Transverse colon (tissue), 4 donors: ENCODE data around the gene TFEB. TPM values are rescaled to one million over a fixed set of nuclear protein-coding genes. Genes with fewer than 3 reads are reported as not detected.

Experiments used
- DNase-seq: peaks from one replicate; pipeline ENCODE4 v3.0.0-alpha.2; 2019
- H3K27ac ChIP-seq, 4 donors: fragments of 200-600 bp; sonication (generic); 2 replicates each; pipeline ENCODE4 v1.5.1; 2016 to 2018; ENCODE audit warnings: inconsistent platforms in 4 of 4
- H3K27me3 ChIP-seq: fragments of 200-600 bp; sonication (generic); 2 replicates; pipeline ENCODE4 v1.5.1; 2017; ENCODE audit warnings: inconsistent platforms
- H3K36me3 ChIP-seq, 4 donors: fragments of 200-600 bp; sonication (generic); 2 replicates each; pipeline ENCODE4 v1.5.1; 2017 to 2019; ENCODE audit warnings: inconsistent platforms in 4 of 4
- H3K4me1 ChIP-seq, 4 donors: fragments of 200-600 bp; sonication (generic); 2 replicates each; pipeline ENCODE4 v1.5.1; 2017 to 2020; ENCODE audit warnings: inconsistent platforms in 4 of 4
- H3K4me3 ChIP-seq, 4 donors: fragments of 200-600 bp; sonication (generic); 1 replicate in 1 of 4; 2 replicates in 3 of 4; pipeline versions ENCODE4 v1.5.1 to v1.6.1; 2017 to 2019; ENCODE audit warnings: inconsistent platforms in 4 of 4
- H3K9me3 ChIP-seq, 2 donors: fragments of 200-600 bp; sonication (generic); 2 replicates each; pipeline ENCODE4 v1.5.1; 2017 to 2019; ENCODE audit warnings: inconsistent platforms in 2 of 2
- EP300 ChIP-seq: sonication (generic); formaldehyde crosslinking; IDR thresholded peaks from one replicate; pipeline ENCODE4 v1.6.1; 2017; ENCODE audit warnings: antibody characterized with exemption, low read depth
- POLR2A ChIP-seq: fragments of 450-650 bp; IDR thresholded peaks from one replicate; pipeline ENCODE4 v1.6.1; 2016; ENCODE audit warnings: antibody characterized with exemption, mild to moderate bottlenecking, moderate library complexity
- POLR2AphosphoS5 ChIP-seq, 3 donors: sonication (generic); formaldehyde crosslinking; IDR thresholded peaks; one replicate each; pipeline ENCODE4 v1.6.1; 2016; ENCODE audit warnings: antibody characterized with exemption in 3 of 3
- WGBS, 2 donors: methylation state at CpG; one replicate each; pipeline ENCODE4 v1.1.5; 2018; ENCODE audit warnings: low coverage in 1 of 2; 5-methylcytosine and 5-hydroxymethylcytosine counted together
- in situ Hi-C, 4 donors: fragments of 200-750 bp; cut with MboI; loops; one replicate each; pipeline versions ENCODE4 v1.15.0 to v1.15.1; 2017; ENCODE audit warnings: low sequenced_read_pairs in 3 of 4, low pct_ligation_motif_present in 1 of 4, low pct_unique_long_range_greater_than_20kb in 1 of 4
- intact Hi-C: fragments of 100-400 bp; cut with DNase I; formaldehyde crosslinking; loops from one replicate; pipeline ENCODE4 v1.15.1; 2023; ENCODE audit warnings: low total_unique reads
- total RNA-seq, 4 donors: library from RNA; depleted of rRNA; stranded (reverse); fragments of >200 nt; gene quantifications; one replicate each; pipeline ENCODE4 v1.1.0, GENCODE V29; 2016
- TF ChIP-seq, protein P1 (sequence below), 5 experiments: fragments of 200-600 bp in 3 of 5; fragments of 450-650 bp in 2 of 5; sonication (generic) in 3 of 5; IDR thresholded peaks; 1 replicate in 2 of 5; 2 replicates in 3 of 5; pipeline ENCODE4 v1.5.1; 2016 to 2017; ENCODE audit warnings: antibody characterized with exemption in 5 of 5, inconsistent platforms in 3 of 5, mild to moderate bottlenecking in 2 of 5, moderate library complexity in 1 of 5

TFEB gene
- total RNA-seq, 4 donors from 2014 or later, result 30.4 to 47.1 (median 38.1) TPM

DNA sequence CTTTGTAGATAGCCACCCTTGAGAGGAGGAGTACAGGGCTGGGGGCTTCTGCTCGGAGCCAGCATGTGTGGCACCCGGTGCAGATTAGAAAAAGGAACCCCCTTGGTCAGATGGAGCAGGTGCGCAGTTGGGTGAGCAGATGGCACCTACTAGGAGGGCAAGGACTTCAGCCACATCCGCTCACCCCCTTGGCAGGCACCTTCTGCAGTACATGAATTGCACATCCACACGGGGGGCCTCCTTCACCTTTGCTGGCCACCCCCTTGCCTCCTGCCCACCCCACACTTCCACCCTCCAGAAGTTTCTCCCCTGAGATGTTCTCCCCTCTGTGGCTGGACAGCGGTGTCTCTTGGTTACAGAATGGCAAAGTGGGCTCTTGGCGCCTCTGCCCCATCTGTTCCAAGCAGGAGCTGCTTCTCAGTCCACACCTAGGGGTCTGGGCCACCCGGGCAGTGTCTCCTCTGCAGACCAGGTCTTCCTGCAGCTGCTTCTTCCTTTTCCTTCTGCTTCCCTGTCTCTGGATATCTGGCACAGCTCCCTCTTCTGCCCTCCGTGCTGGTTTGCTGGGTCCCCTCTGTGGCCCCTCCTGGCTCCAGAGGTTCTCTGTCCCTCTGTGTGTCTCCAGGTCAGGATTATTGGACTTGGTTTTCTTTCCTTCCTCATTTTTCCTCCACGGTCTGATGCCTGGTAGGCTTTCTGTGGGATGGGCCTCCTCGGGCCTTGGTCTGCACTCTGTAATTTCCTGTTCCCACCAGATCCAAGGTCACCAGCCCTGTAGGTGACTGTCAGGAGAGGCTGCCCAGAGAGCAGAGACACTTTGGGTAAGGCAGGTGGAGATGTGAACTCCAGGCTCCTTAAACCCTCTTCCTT is 93.1 kb downstream of the TFEB start:
- TF ChIP-seq POLR2A, result no peak
- intact Hi-C loops, result no loop called here
- peaks cover 41% of the 10 kb centered on the region for H3K27me3 ChIP-seq

DNA sequence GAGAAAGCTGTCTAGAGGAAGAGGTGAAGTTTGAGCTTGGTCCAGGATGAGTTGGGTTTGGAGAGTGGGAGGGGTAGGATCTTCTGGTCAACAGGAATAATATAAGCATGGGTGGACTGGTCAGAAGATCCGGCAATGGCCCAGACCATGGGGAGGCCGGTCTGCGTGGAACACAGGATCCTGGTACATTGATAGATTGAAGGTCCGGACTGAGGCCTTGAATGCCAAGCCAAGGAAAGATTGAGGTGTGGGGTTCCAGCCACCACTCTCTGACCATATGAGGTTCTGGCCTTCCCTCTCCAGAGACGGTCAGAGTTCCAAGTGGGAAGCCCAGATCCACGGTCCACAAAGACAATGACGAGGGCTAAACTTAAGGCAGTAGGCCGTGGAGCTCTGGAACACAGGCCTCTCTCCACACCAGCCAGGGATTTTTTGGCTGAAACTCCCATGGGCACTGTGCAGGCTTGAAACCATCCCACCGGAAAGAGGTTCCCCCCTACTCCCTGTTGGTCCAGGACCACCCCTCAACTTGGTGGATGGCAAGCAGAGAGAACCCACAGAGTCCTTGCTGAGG is 94.0 kb downstream of the TFEB start:
- Histone ChIP-seq H3K27ac (no peak overlapping the region), H3K27me3 (peaks cover 50% of the 10 kb centered on the region), H3K4me1 (peaks cover 0 to 29% (median 21%) of the 10 kb centered on the region in 4 donors), H3K9me3 (no peaks in the 10 kb centered on the region), H3K4me3 (no peak overlapping the region), H3K36me3 (no peaks in the 10 kb centered on the region)
- in situ Hi-C loops, result no loop called here
- DNase-seq, result no peak
- 82 to 84% methylated on average over 4 to 9 of the region's 9 CpGs for WGBS, 2 donors
- TF ChIP-seq POLR2AphosphoS5 (IDR thresholded peaks at IDR 0.05) (no peak), EP300 (no peak), POLR2A (no peak)
- TF ChIP-seq, protein P1, sequence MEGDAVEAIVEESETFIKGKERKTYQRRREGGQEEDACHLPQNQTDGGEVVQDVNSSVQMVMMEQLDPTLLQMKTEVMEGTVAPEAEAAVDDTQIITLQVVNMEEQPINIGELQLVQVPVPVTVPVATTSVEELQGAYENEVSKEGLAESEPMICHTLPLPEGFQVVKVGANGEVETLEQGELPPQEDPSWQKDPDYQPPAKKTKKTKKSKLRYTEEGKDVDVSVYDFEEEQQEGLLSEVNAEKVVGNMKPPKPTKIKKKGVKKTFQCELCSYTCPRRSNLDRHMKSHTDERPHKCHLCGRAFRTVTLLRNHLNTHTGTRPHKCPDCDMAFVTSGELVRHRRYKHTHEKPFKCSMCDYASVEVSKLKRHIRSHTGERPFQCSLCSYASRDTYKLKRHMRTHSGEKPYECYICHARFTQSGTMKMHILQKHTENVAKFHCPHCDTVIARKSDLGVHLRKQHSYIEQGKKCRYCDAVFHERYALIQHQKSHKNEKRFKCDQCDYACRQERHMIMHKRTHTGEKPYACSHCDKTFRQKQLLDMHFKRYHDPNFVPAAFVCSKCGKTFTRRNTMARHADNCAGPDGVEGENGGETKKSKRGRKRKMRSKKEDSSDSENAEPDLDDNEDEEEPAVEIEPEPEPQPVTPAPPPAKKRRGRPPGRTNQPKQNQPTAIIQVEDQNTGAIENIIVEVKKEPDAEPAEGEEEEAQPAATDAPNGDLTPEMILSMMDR (IDR thresholded peaks at IDR 0.05), result no peak
- intact Hi-C loops, result no loop called here

More for the DNA sequence above, 93.1 kb downstream of the TFEB start:
- Histone ChIP-seq H3K36me3 (no peaks in the 10 kb centered on the region), H3K9me3 (no peaks in the 10 kb centered on the region), H3K27ac (no peak overlapping the region), H3K4me1 (peaks cover 0 to 20% (median 16%) of the 10 kb centered on the region in 4 donors), H3K4me3 (no peak overlapping the region)
- WGBS, 2 donors, result 69 to 80% methylated on average over 6 to 8 of the region's 11 CpGs
- in situ Hi-C loops, result no loop called here
- no peak for DNase-seq

DNA sequence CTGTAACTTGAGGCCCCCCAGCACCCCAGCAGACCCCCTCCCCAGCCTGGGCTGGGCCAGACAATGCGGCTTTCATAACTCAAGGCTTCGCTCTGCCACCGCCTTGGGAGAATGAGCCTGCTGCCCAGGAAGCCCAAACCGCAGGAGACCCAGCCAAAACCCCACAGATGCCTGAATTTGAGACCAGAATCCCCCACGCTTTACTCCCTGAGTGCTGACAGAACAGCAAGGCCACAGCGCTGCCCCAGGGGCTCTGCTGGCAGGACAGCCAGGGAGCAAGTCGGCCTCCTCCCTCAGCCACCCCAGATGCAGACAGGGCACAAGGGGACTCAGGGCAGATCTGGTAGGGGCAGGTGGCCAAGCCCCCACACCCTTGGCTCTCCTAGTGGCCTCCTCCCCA is 95.0 kb downstream of the TFEB start:
- in situ Hi-C loops, result no loop called here
- Histone ChIP-seq H3K4me3 (no peak overlapping the region), H3K36me3 (no peaks in the 10 kb centered on the region), H3K27ac (no peak overlapping the region), H3K27me3 (peaks cover 54% of the 10 kb centered on the region), H3K4me1 (peaks cover 0 to 29% (median 21%) of the 10 kb centered on the region in 4 donors), H3K9me3 (no peaks in the 10 kb centered on the region)
- TF ChIP-seq, protein P1 (IDR thresholded peaks at IDR 0.05), result no peak
- TF ChIP-seq EP300, result no peak
- TF ChIP-seq POLR2A, result no peak
- TF ChIP-seq POLR2AphosphoS5 (IDR thresholded peaks at IDR 0.05), result no peak
- intact Hi-C loops, result no loop called here
- no peak for DNase-seq
- 95% methylated on average over 7 of the region's 7 CpGs; no CpG with 5 or more reads in 1 of the 2 donors for WGBS, 2 donors

DNA sequence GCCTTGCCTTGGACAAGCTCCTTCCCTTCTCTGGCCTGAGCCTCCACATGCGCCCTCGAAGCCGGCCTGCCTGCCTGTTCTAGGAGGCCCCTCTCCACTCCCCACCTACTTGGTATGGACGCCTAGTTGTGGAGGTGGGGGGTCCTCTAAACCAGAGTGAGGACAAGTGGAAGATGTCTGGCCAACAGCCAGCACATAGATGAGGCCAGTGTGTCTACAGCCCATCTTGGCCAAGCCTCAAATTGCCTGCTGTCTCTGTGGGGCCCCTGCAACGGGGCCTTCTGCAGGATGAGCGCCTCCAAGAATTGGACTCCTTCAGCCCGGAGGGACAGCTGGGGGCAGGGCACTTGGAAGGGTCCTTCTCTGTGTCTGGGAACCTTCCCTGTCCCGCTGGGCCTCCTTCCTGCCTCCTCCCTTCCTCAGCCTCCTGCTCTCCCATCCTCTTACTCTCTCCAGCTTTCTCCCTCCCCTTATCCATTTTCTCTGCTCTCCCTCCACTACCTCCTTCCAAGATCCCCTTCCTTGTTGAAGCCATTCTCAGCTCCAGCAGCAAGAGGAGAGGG is 95.5 kb downstream of the TFEB start:
- no peak overlapping the region for H3K4me3 ChIP-seq
- in situ Hi-C loops (no loop called here), intact Hi-C loops (no loop called here)
- no peak overlapping the region for H3K27ac ChIP-seq
- DNase-seq, result no peak
- peaks cover 0 to 29% (median 21%) of the 10 kb centered on the region in 4 donors for H3K4me1 ChIP-seq
- H3K9me3 ChIP-seq, result no peaks in the 10 kb centered on the region
- peaks cover 49% of the 10 kb centered on the region for H3K27me3 ChIP-seq
- WGBS, 2 donors, result 69 to 83% methylated on average over 1 to 8 of the region's 8 CpGs
- no peaks in the 10 kb centered on the region for H3K36me3 ChIP-seq
- TF ChIP-seq POLR2A, result no peak
- no peak for TF ChIP-seq EP300
- no peak for TF ChIP-seq POLR2AphosphoS5 (IDR thresholded peaks at IDR 0.05)
- TF ChIP-seq, protein P1 (IDR thresholded peaks at IDR 0.05), result no peak
